Measurements from ENCODE around the gene GARIN5A. TPM values are rescaled to one million over a fixed set of nuclear protein-coding genes. Genes with fewer than 3 reads are reported as not detected.
A peak's percentile ranks its signal among the peaks of the same experiment; 100 is the strongest.

GARIN5A gene
- total and polyA plus RNA-seq, 7 donors = 0.36 to 7.1 (median 1.6) TPM; not detected in 2

- H3K9me3 ChIP-seq = no peaks in the 10 kb centered on the region
- H3K4me1 ChIP-seq = peaks cover 0 to 13% (median 6%) of the 10 kb centered on the region in 4 donors
- DNase-seq = peak; percentile 57
- WGBS, 2 donors = 62 to 75% methylated on average over 11 of the region's 11 CpGs
- peaks cover 0 to 14% (median 0%) of the 10 kb centered on the region in 3 donors for H3K27me3 ChIP-seq
- intact Hi-C loops (cut with DNase I) = loop anchor here (10.0 kb wide), 1 partner anchor 210 kb away; the partner anchor contains the start of gene CLEC11A
- H3K4me3 ChIP-seq = no peak overlapping the region
- H3K36me3 ChIP-seq = no peaks in the 10 kb centered on the region
- no peak for TF ChIP-seq POLR2AphosphoS5 (IDR thresholded peaks at IDR 0.05)
- no peak for TF ChIP-seq CTCF (IDR thresholded peaks at IDR 0.05)
- no peak for TF ChIP-seq POLR2A (IDR thresholded peaks at IDR 0.05)
- no peak for TF ChIP-seq EP300 (IDR thresholded peaks at IDR 0.05)
- no peak overlapping the region for H3K27ac ChIP-seq
Measured at GRCh38 chr19:50515168-50515561, 38.5 kb upstream of the GARIN5A start.

- TF ChIP-seq POLR2A (IDR thresholded peaks at IDR 0.05) = no peak
- Histone ChIP-seq H3K27ac (no peak overlapping the region), H3K9me3 (no peaks in the 10 kb centered on the region), H3K4me1 (peaks cover 0 to 15% (median 9%) of the 10 kb centered on the region in 4 donors), H3K36me3 (no peaks in the 10 kb centered on the region), H3K27me3 (peaks cover 0 to 14% (median 0%) of the 10 kb centered on the region in 3 donors), H3K4me3 (no peak overlapping the region)
- intact Hi-C loops (cut with DNase I) = loop anchor here (10.0 kb wide), 1 partner anchor 210 kb away; the partner anchor contains the start of gene CLEC11A
- 38 to 59% methylated on average over 38 of the region's 38 CpGs for WGBS, 2 donors
- peak; percentile 28 for DNase-seq
Measured at GRCh38 chr19:50514346-50515167, 37.9 kb upstream of the GARIN5A start.

- no peak within 1 kb of the TSS for H3K27ac ChIP-seq
- TF ChIP-seq POLR2A (IDR thresholded peaks at IDR 0.05) (no peak), CTCF (IDR thresholded peaks at IDR 0.05) (no peak), POLR2AphosphoS5 (IDR thresholded peaks at IDR 0.05) (no peak), EP300 (IDR thresholded peaks at IDR 0.05) (no peak)
- 30 to 58% methylated on average over 22 of the region's 22 CpGs for WGBS, 2 donors
- intact Hi-C loops (cut with DNase I) = loop anchor here (10.0 kb wide), 1 partner anchor 211 kb away; the partner anchor contains the start of gene CLEC11A
- H3K9me3 ChIP-seq = no peaks in the 10 kb centered on the region
- no peak within 1 kb of the TSS for H3K4me3 ChIP-seq
- peaks cover 0 to 14% (median 0%) of the 10 kb centered on the region in 3 donors for H3K27me3 ChIP-seq
- no peak for DNase-seq
- H3K4me1 ChIP-seq = peaks cover 0 to 15% (median 9%) of the 10 kb centered on the region in 4 donors
- H3K36me3 ChIP-seq = no peaks in the 10 kb centered on the region
Measured at GRCh38 chr19:50513746-50514345, 37.2 kb upstream of the GARIN5A start, which contains the start of gene ASPDH. Gene ASPDH (minus strand): TSS chr19:50513913. CDS start chr19:50513823, 90 bp downstream.

- intact Hi-C loops (cut with DNase I) = loop anchor here (10.0 kb wide), 1 partner anchor 212 kb away; the partner anchor contains the start of gene CLEC11A
Measured at GRCh38 chr19:50512999-50513745, 36.5 kb upstream of the GARIN5A start.

More at GRCh38 chr19:50512999-50513745, 36.5 kb upstream of the GARIN5A start:
- Histone ChIP-seq H3K9me3 (no peaks in the 10 kb centered on the region), H3K36me3 (no peaks in the 10 kb centered on the region), H3K27ac (no peak overlapping the region), H3K27me3 (peaks cover 0 to 14% (median 0%) of the 10 kb centered on the region in 3 donors), H3K4me1 (peaks cover 0 to 15% (median 9%) of the 10 kb centered on the region in 4 donors), H3K4me3 (no peak overlapping the region)
- no peak for DNase-seq
- TF ChIP-seq POLR2A (IDR thresholded peaks at IDR 0.05) (no peak), EP300 (IDR thresholded peaks at IDR 0.05) (no peak), CTCF (IDR thresholded peaks at IDR 0.05) (no peak), POLR2AphosphoS5 (IDR thresholded peaks at IDR 0.05) (no peak)
- 44 to 74% methylated on average over 12 of the region's 12 CpGs for WGBS, 2 donors

Data from sigmoid colon (tissue), 7 donors.